PFSK-1 (cell line): ENCODE results near the gene KIF5B.

Source experiments
- FOXP2 ChIP-seq: optimal IDR thresholded peaks from 2 replicates; pipeline ENCODE3; 2011; ENCODE audit warnings: borderline replicate concordance, control low read depth, inconsistent platforms; ENCODE audit not compliant: insufficient read depth; ENCODE audit errors: extremely low read length, extremely low read depth
- POLR2AphosphoS5 ChIP-seq: IDR thresholded peaks from 2 replicates; pipeline ENCODE4 v1.6.1; 2012; ENCODE audit warnings: low read depth, mild to moderate bottlenecking, control low read depth, low read length, moderate library complexity
- REST ChIP-seq, 2 experiments: IDR thresholded peaks; 2 replicates each; pipeline versions ENCODE4 v1.6.1 to v1.8.0; 2011 to 2012; ENCODE audit warnings: low read depth in 2 of 2, low read length in 2 of 2, control low read depth in 1 of 2, inconsistent platforms in 1 of 2, mild to moderate bottlenecking in 1 of 2, moderate library complexity in 1 of 2; ENCODE audit not compliant: insufficient read depth in 1 of 2
- SIN3A ChIP-seq: IDR thresholded peaks from 2 replicates; pipeline ENCODE4 v1.6.1; 2012; ENCODE audit warnings: mild to moderate bottlenecking, low read length, moderate library complexity, borderline replicate concordance; ENCODE audit not compliant: insufficient read depth
- TAF1 ChIP-seq: IDR thresholded peaks from 2 replicates; pipeline ENCODE4 v1.6.1; 2012; ENCODE audit warnings: low read length, control low read depth, borderline replicate concordance; ENCODE audit not compliant: insufficient read depth

Gene KIF5B

GRCh38 chr10:31962826-31963588 lies 93.2 kb downstream of the KIF5B start:
- TF ChIP-seq SIN3A (no peak), REST (IDR thresholded peaks at IDR 0.05; ENCODE audit: insufficient read depth in 1 of 2, low read depth in 2 of 2, low read length in 2 of 2) (0 out of 4 replicates have a peak, but pooled peaks of 1 of the 2 experiments have one; percentile 12)

GRCh38 chr10:31961277-31962074 lies 94.7 kb downstream of the KIF5B start:
- TF ChIP-seq TAF1 (no peak), REST (IDR thresholded peaks at IDR 0.05; ENCODE audit: insufficient read depth in 1 of 2, low read depth in 2 of 2, low read length in 2 of 2) (no peak), FOXP2 (no peak), POLR2AphosphoS5 (no peak), SIN3A (no peak)

GRCh38 chr10:31959461-31960173 lies 96.6 kb downstream of the KIF5B start:
- TF ChIP-seq POLR2AphosphoS5 = no peak
- no peak for TF ChIP-seq REST (IDR thresholded peaks at IDR 0.05; ENCODE audit: insufficient read depth in 1 of 2, low read depth in 2 of 2, low read length in 2 of 2)
